Breast epithelium (tissue), 4 donors: ENCODE measurements around the gene GLIS1. TPM values are rescaled to one million over a fixed set of nuclear protein-coding genes. Genes with fewer than 3 reads are reported as not detected.

Experiments
- DNase-seq, 2 donors: peaks; one replicate each; pipeline ENCODE4 v3.0.0-alpha.2; 2019; ENCODE audit warnings: low spot score in 2 of 2
- H3K27ac ChIP-seq, 2 donors: fragments of 200-600 bp; sonication (generic) in 1 of 2; one replicate each; pipeline ENCODE4 v1.5.1; 2016 to 2019; ENCODE audit warnings: mild to moderate bottlenecking in 1 of 2
- H3K27me3 ChIP-seq, 2 donors: fragments of 200-600 bp; sonication (generic) in 1 of 2; one replicate each; pipeline versions ENCODE4 v1.5.1 to v1.6.0; 2017 to 2019; ENCODE audit warnings: control low read depth in 1 of 2, mild to moderate bottlenecking in 1 of 2
- H3K36me3 ChIP-seq: fragments of 200-600 bp; one replicate; pipeline ENCODE4 v1.5.1; 2019
- H3K4me1 ChIP-seq, 2 donors: fragments of 200-600 bp; sonication (generic); one replicate each; pipeline ENCODE4 v1.5.1; 2016 to 2019; ENCODE audit warnings: control low read depth in 1 of 2
- H3K4me3 ChIP-seq, 3 donors: fragments of 200-600 bp; sonication (generic); 1 replicate in 2 of 3; 2 replicates in 1 of 3; pipeline ENCODE4 v1.5.1; 2016 to 2019; ENCODE audit warnings: mild to moderate bottlenecking in 3 of 3, moderate library complexity in 2 of 3
- H3K9me3 ChIP-seq, 2 donors: fragments of 200-600 bp; sonication (generic) in 1 of 2; one replicate each; pipeline ENCODE4 v1.5.1; 2016 to 2019; ENCODE audit warnings: control low read depth in 1 of 2
- POLR2A ChIP-seq: fragments of 450-650 bp; IDR thresholded peaks from one replicate; pipeline ENCODE4 v1.6.1; 2016; ENCODE audit warnings: antibody characterized with exemption, mild to moderate bottlenecking, moderate library complexity
- POLR2AphosphoS5 ChIP-seq, 3 donors: sonication (generic); formaldehyde crosslinking; IDR thresholded peaks; one replicate each; pipeline ENCODE4 v1.6.1; 2017; ENCODE audit warnings: antibody characterized with exemption in 3 of 3
- intact Hi-C: fragments of 100-400 bp; cut with DNase I; formaldehyde crosslinking; loops from one replicate; pipeline ENCODE4 v1.15.1; 2023; ENCODE audit warnings: low total_unique reads
- total RNA-seq, 3 donors: library from RNA; depleted of rRNA; stranded (reverse); fragments of >200 nt; gene quantifications; one replicate each; pipeline ENCODE4 v1.1.0, GENCODE V29; 2016
- TF ChIP-seq, protein P1 (sequence below), 3 donors: fragments of 450-650 bp; IDR thresholded peaks; one replicate each; pipeline ENCODE4 v1.5.1; 2016 to 2017; ENCODE audit warnings: antibody characterized with exemption in 3 of 3, mild to moderate bottlenecking in 3 of 3, moderate library complexity in 3 of 3

The GLIS1 gene
- total RNA-seq, 3 donors from 2014 or later = 0.16 to 2.0 (median 0.59) TPM

DNA sequence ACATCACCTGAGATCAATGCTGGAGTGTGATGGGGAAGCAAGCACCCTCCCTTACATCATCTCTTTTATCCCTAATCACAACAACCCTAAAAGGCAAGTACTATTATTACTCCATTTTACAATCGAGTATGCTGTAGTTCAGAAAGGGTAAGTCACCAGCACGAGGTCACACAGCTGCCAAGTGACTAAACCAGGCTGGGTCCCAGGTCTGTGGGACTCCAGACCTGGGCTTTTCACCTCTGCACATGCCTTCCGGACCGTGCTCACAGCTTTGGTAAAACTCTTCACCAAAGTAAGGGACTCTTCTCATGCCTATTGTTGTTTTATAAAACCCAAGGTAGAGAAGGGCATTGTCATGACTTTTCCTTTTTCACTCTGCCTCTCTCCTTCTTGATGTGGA is 148.9 kb downstream of the GLIS1 start:
- no peaks in the 10 kb centered on the region for H3K27me3 ChIP-seq
- peak overlapping the region in 1 of 2 donors; percentile 58 for H3K27ac ChIP-seq
- TF ChIP-seq POLR2A = no peak
- no peak for TF ChIP-seq POLR2AphosphoS5 (IDR thresholded peaks at IDR 0.05)
- TF ChIP-seq, protein P1, sequence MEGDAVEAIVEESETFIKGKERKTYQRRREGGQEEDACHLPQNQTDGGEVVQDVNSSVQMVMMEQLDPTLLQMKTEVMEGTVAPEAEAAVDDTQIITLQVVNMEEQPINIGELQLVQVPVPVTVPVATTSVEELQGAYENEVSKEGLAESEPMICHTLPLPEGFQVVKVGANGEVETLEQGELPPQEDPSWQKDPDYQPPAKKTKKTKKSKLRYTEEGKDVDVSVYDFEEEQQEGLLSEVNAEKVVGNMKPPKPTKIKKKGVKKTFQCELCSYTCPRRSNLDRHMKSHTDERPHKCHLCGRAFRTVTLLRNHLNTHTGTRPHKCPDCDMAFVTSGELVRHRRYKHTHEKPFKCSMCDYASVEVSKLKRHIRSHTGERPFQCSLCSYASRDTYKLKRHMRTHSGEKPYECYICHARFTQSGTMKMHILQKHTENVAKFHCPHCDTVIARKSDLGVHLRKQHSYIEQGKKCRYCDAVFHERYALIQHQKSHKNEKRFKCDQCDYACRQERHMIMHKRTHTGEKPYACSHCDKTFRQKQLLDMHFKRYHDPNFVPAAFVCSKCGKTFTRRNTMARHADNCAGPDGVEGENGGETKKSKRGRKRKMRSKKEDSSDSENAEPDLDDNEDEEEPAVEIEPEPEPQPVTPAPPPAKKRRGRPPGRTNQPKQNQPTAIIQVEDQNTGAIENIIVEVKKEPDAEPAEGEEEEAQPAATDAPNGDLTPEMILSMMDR (IDR thresholded peaks at IDR 0.05) = no peak
- DNase-seq = no peak
- intact Hi-C loops = no loop called here
- H3K9me3 ChIP-seq = no peaks in the 10 kb centered on the region
- no peaks in the 10 kb centered on the region for H3K36me3 ChIP-seq
- no peaks in the 10 kb centered on the region for H3K4me1 ChIP-seq
- no peak overlapping the region for H3K4me3 ChIP-seq

DNA sequence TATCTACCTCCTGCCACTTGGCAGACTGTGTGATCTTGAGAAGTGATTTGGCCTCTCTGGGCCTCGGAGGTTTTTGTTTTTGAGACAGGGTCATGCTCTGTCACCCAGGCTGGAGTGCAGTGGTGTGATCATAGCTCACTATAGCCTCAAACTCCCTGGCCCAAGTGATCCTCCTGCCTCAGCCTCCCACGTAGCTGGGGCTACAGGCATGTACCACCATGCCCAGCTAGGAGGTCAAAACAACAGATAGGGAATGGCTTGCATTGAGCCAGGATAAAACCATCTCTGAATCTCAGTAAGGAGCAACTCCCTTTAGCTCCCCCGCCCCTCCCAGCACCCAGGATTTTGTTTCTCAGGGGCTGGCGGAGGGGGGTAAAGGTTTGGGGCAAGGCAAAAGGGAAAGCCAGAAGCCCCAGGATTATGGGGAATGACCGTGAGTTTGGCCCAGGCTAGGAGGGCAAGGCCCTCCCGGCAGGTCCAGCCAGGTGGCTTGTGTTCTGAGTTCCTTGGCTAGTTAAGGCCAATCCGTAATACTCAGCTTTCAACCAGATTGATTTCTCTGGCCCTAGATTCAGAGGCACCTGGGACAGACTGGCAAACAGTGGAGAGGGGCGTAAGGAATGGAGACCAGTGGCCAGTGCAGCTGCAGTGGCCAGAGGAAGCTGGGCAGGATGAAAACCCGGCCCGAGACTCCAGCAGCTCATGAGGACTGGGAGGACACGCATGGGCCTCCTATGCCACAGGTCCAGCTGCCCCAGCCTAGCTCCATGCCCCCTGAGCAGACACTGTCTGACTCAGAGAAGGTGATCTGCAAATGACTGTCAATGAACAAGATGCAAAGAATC is 149.7 kb downstream of the GLIS1 start:
- Histone ChIP-seq H3K27ac (peak overlapping the region in 1 of 2 donors; percentile 19), H3K4me3 (no peak overlapping the region), H3K27me3 (no peaks in the 10 kb centered on the region), H3K9me3 (no peaks in the 10 kb centered on the region), H3K4me1 (no peaks in the 10 kb centered on the region), H3K36me3 (no peaks in the 10 kb centered on the region)
- no peak for DNase-seq
- TF ChIP-seq, protein P1 (IDR thresholded peaks at IDR 0.05) = no peak
- TF ChIP-seq POLR2AphosphoS5 (IDR thresholded peaks at IDR 0.05) (no peak), POLR2A (no peak)
- intact Hi-C loops = no loop called here

DNA sequence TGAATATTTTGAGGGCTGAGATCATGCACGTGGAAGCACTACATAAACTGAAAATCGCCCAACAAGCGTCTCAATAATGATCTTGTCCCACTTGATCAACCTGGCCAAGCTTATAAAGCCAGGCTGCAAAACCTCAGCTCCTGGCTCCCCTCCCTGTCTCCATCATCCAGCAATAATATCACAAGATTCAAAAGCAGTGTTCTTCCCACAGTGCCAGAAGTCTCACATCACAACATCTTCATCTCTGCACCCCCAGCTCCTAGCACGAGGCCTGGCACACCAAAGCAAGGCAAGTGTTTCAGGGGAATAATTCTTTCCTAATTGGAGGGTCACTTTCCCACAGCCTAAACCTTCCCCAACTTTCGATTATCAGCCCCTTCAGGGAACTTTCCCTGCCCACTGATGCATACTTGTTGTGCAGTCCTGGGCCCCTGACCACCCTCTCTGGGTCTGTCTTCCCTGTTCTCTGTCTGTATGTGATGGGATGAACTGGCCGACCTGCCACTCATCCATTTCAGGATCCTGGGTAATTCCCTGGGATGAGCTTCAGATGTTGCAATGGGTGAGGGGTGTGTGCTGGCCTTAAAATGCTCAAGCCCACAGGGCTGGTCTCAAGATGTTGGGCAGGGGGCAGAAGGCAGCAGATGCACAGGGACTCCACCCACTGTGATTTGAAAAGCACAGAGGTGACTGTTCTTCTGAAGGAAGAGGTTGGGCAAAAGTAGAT is 150.7 kb downstream of the GLIS1 start:
- intact Hi-C loops = no loop called here
- TF ChIP-seq POLR2AphosphoS5 (IDR thresholded peaks at IDR 0.05) = no peak
- no peak for TF ChIP-seq POLR2A
- TF ChIP-seq, protein P1 (IDR thresholded peaks at IDR 0.05) = no peak

DNA sequence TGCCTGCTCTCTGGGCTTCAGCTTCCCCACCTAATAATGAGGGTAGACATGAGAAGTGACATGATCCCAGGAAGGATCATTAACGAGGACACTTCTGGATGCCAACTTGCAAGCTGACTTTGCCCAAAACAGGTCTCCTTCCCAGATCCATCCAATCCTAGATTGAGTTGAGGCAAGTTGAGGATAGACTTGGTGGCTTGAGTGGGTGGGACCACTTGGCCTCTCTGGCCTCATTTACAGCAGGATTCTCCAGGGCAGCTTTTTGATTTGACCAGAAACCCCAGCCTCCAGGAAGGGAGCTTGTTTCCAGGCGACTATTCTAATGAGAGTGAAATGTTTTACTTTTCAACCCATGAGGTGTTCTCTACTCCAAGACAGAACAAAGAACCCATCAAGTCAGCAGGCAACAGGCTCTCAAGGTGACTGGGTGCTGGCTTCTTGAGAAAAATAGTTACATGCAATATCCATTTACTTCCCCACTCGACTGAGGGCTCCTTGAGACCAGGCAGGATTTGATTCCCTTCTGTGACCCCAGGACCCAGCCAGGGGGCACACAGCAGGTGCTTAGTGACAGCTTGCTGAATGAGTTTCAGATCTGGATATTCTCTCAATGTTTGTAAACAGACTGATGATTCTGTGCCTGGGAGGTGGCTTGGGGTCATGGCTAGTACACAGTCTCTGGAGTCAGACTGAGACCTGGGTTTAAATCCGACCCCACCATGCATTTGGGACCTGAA is 151.5 kb downstream of the GLIS1 start:
- DNase-seq = no peak
- intact Hi-C loops = no loop called here
- Histone ChIP-seq H3K4me1 (no peaks in the 10 kb centered on the region), H3K4me3 (no peak overlapping the region), H3K27ac (no peak overlapping the region), H3K27me3 (no peaks in the 10 kb centered on the region), H3K9me3 (no peaks in the 10 kb centered on the region), H3K36me3 (no peaks in the 10 kb centered on the region)
- TF ChIP-seq, protein P1 (IDR thresholded peaks at IDR 0.05) = no peak
- TF ChIP-seq POLR2A = no peak
- TF ChIP-seq POLR2AphosphoS5 (IDR thresholded peaks at IDR 0.05) = no peak

More for the DNA sequence above, 150.7 kb downstream of the GLIS1 start:
- H3K4me3 ChIP-seq = no peak overlapping the region
- no peaks in the 10 kb centered on the region for H3K4me1 ChIP-seq
- no peaks in the 10 kb centered on the region for H3K27me3 ChIP-seq
- no peak overlapping the region for H3K27ac ChIP-seq
- H3K36me3 ChIP-seq = no peaks in the 10 kb centered on the region
- no peaks in the 10 kb centered on the region for H3K9me3 ChIP-seq
- peak in 1 of 2 donors; percentile 37 for DNase-seq
